Thymus (tissue), 14 donors: ENCODE measurements around the gene SPECC1L. TPM values are rescaled to one million over a fixed set of nuclear protein-coding genes. Genes with fewer than 3 reads are reported as not detected.

Experiments
- DNase-seq, 9 donors: peaks; one replicate each; pipeline ENCODE4 v3.0.0-alpha.2; 2013; ENCODE audit warnings: low spot score in 9 of 9, low read depth in 6 of 9, missing footprints in 1 of 9
- H3K27ac ChIP-seq, 2 donors: one replicate each; pipeline ENCODE4 v1.5.1; 2013; ENCODE audit warnings: control low read depth in 1 of 2, low read depth in 1 of 2, low read length in 1 of 2, mild to moderate bottlenecking in 1 of 2, moderate library complexity in 1 of 2
- H3K27me3 ChIP-seq, 2 donors: one replicate each; pipeline ENCODE4 v1.5.1; 2013; ENCODE audit warnings: low read length in 1 of 2; ENCODE audit not compliant: control insufficient read depth in 2 of 2, insufficient read depth in 1 of 2
- H3K36me3 ChIP-seq, 2 donors: one replicate each; pipeline ENCODE4 v1.5.1; 2013; ENCODE audit warnings: low read length in 1 of 2, mild to moderate bottlenecking in 1 of 2, moderate library complexity in 1 of 2; ENCODE audit not compliant: control insufficient read depth in 2 of 2, insufficient read depth in 2 of 2
- H3K4me1 ChIP-seq, 2 donors: one replicate each; pipeline ENCODE4 v1.5.1; 2013; ENCODE audit warnings: low read length in 2 of 2; ENCODE audit not compliant: control insufficient read depth in 2 of 2, insufficient read depth in 2 of 2
- H3K4me3 ChIP-seq, 2 donors: one replicate each; pipeline ENCODE4 v1.5.1; 2013; ENCODE audit warnings: low read length in 2 of 2, control low read depth in 1 of 2, mild to moderate bottlenecking in 1 of 2
- H3K9me3 ChIP-seq, 2 donors: one replicate each; pipeline ENCODE4 v1.5.1; 2013; ENCODE audit warnings: low read length in 1 of 2, mild to moderate bottlenecking in 1 of 2; ENCODE audit not compliant: control insufficient read depth in 2 of 2, insufficient read depth in 1 of 2
- WGBS: extraction: QIAGEN DNeasy Blood & Tissue Kit; methylation state at CpG from one replicate; pipeline ENCODE4 v1.1.7; 2013; 5-methylcytosine and 5-hydroxymethylcytosine counted together
- long read RNA-seq, 10 donors: transcript quantifications; one replicate each; lab custom pipeline, GENCODE V29; 2026
- polyA plus RNA-seq: library from polyadenylated mRNA; stranded (reverse); fragments of 200-250 nt; gene quantifications from one replicate; pipeline ENCODE4 v1.2.3, GENCODE V29; 2013
- total RNA-seq: library from RNA; stranded (reverse); fragments of 120-200 nt; gene quantifications from one replicate; pipeline ENCODE4 v1.2.4, GENCODE V29; 2013
- donor health status: healthy.

SPECC1L gene
- 20.5 TPM for total RNA-seq
- polyA plus RNA-seq = 11.6 TPM
- long read RNA-seq, donor 1 = 0 reads
- long read RNA-seq, donor 2, full-length matches to known transcripts = 8 of 18 reads
- long read RNA-seq, donor 2, partial matches to known transcripts = 10 of 18 reads
- long read RNA-seq, donor 2, other reads (novel, unspliced or antisense) = 0 of 18 reads
- long read RNA-seq, donor 3, full-length matches to known transcripts = 4 of 11 reads
- long read RNA-seq, donor 3, partial matches to known transcripts = 7 of 11 reads
- long read RNA-seq, donor 3, other reads (novel, unspliced or antisense) = 0 of 11 reads
- long read RNA-seq, donor 4, full-length matches to known transcripts = 1 of 1 reads
- long read RNA-seq, donor 4, partial matches to known transcripts = 0 of 1 reads
- long read RNA-seq, donor 4, other reads (novel, unspliced or antisense) = 0 of 1 reads
- long read RNA-seq, donor 5, partial matches to known transcripts = 0 of 1 reads
- long read RNA-seq, donor 5, other reads (novel, unspliced or antisense) = 0 of 1 reads
- long read RNA-seq, donor 6, full-length matches to known transcripts = 2 of 2 reads
- long read RNA-seq, donor 6, partial matches to known transcripts = 0 of 2 reads
- long read RNA-seq, donor 6, other reads (novel, unspliced or antisense) = 0 of 2 reads
- long read RNA-seq, donor 7, full-length matches to known transcripts = 1 of 23 reads
- long read RNA-seq, donor 7, partial matches to known transcripts = 22 of 23 reads
- long read RNA-seq, donor 7, other reads (novel, unspliced or antisense) = 0 of 23 reads
- long read RNA-seq, donor 8 = 0 reads
- long read RNA-seq, donor 9, full-length matches to known transcripts = 2 of 2 reads
- long read RNA-seq, donor 9, partial matches to known transcripts = 0 of 2 reads
- long read RNA-seq, donor 9, other reads (novel, unspliced or antisense) = 0 of 2 reads
- long read RNA-seq, donor 10, partial matches to known transcripts = 5 of 5 reads
- long read RNA-seq, donor 10, other reads (novel, unspliced or antisense) = 0 of 5 reads

- Histone ChIP-seq H3K9me3 (no peaks in the 10 kb centered on the region), H3K4me3 (peak within 1 kb of the TSS; percentile 83 to 94), H3K36me3 (no peaks in the 10 kb centered on the region), H3K27me3 (no peaks in the 10 kb centered on the region), H3K27ac (peak within 1 kb of the TSS; percentile 93), H3K4me1 (peaks cover 6 to 15% of the 10 kb centered on the region in 2 donors)
- WGBS = under 1% methylated on average over 89 of the region's 89 CpGs
- peak; percentile 69 to 94 (median 87) for DNase-seq
These were observed at the start of gene SPECC1L for GRCh38 chr22:24270556-24271385. Gene SPECC1L (plus strand): TSS chr22:24270831. CDS start chr22:24302232, 31,401 bp downstream.

- Histone ChIP-seq H3K36me3 (no peaks in the 10 kb centered on the region), H3K4me3 (no peak overlapping the region), H3K27me3 (no peaks in the 10 kb centered on the region), H3K4me1 (no peaks in the 10 kb centered on the region), H3K27ac (no peak overlapping the region), H3K9me3 (peaks cover 0 to 20% of the 10 kb centered on the region in 2 donors)
- WGBS = 100% methylated on average over 1 of the region's 1 CpG
- DNase-seq = no peak
These were observed 46.2 kb upstream of the SPECC1L start for GRCh38 chr22:24224468-24224867.

GRCh38 chr22:24225044-24225601, 45.5 kb upstream of the SPECC1L start:
- DNase-seq = no peak
- 91% methylated on average over 14 of the region's 14 CpGs for WGBS
- no peaks in the 10 kb centered on the region for H3K36me3 ChIP-seq
- H3K27ac ChIP-seq = no peak overlapping the region
- peaks cover 0 to 20% of the 10 kb centered on the region in 2 donors for H3K9me3 ChIP-seq
- no peak overlapping the region for H3K4me3 ChIP-seq
- H3K4me1 ChIP-seq = no peaks in the 10 kb centered on the region
- no peaks in the 10 kb centered on the region for H3K27me3 ChIP-seq

- peaks cover 0 to 20% of the 10 kb centered on the region in 2 donors for H3K9me3 ChIP-seq
- no peaks in the 10 kb centered on the region for H3K4me1 ChIP-seq
- no peaks in the 10 kb centered on the region for H3K27me3 ChIP-seq
- no peaks in the 10 kb centered on the region for H3K36me3 ChIP-seq
- no peak overlapping the region for H3K4me3 ChIP-seq
- DNase-seq = no peak
- WGBS = 97% methylated on average over 14 of the region's 14 CpGs
- no peak overlapping the region for H3K27ac ChIP-seq
These were observed 44.7 kb upstream of the SPECC1L start for GRCh38 chr22:24225951-24226350.

GRCh38 chr22:24230911-24231656, 39.5 kb upstream of the SPECC1L start:
- Histone ChIP-seq H3K9me3 (no peaks in the 10 kb centered on the region), H3K27me3 (no peaks in the 10 kb centered on the region), H3K27ac (no peak overlapping the region), H3K4me3 (no peak overlapping the region), H3K4me1 (no peaks in the 10 kb centered on the region), H3K36me3 (no peaks in the 10 kb centered on the region)
- WGBS = 63% methylated on average over 18 of the region's 18 CpGs
- DNase-seq = peak in 3 of 9 donors; percentile 42 to 65 (median 64)

GRCh38 chr22:24231706-24232105, 38.9 kb upstream of the SPECC1L start:
- 98% methylated on average over 9 of the region's 9 CpGs for WGBS
- no peak for DNase-seq
- Histone ChIP-seq H3K4me1 (no peaks in the 10 kb centered on the region), H3K27me3 (no peaks in the 10 kb centered on the region), H3K27ac (no peak overlapping the region), H3K9me3 (no peaks in the 10 kb centered on the region), H3K36me3 (no peaks in the 10 kb centered on the region), H3K4me3 (no peak overlapping the region)

- Histone ChIP-seq H3K4me3 (no peak overlapping the region), H3K36me3 (no peaks in the 10 kb centered on the region), H3K27me3 (no peaks in the 10 kb centered on the region), H3K27ac (no peak overlapping the region), H3K4me1 (no peaks in the 10 kb centered on the region), H3K9me3 (no peaks in the 10 kb centered on the region)
- 98% methylated on average over 6 of the region's 6 CpGs for WGBS
- no peak for DNase-seq
These were observed 38.5 kb upstream of the SPECC1L start for GRCh38 chr22:24232124-24232523.

- Histone ChIP-seq H3K4me1 (no peaks in the 10 kb centered on the region), H3K36me3 (no peaks in the 10 kb centered on the region), H3K9me3 (no peaks in the 10 kb centered on the region), H3K27ac (no peak overlapping the region), H3K27me3 (no peaks in the 10 kb centered on the region), H3K4me3 (no peak overlapping the region)
- no peak for DNase-seq
- WGBS = 96% methylated on average over 15 of the region's 15 CpGs
These were observed 37.9 kb upstream of the SPECC1L start for GRCh38 chr22:24232725-24233124.
